GM18870 (cell line): ENCODE data around the gene NRAP.
"Not testable (repeated sequence)": the region's sequence is repeated elsewhere in the genome, so short reads cannot be mapped to it uniquely, and the experiment has no call there.

Experiments used
- ATAC-seq: cut with Tn5 transposase; IDR thresholded peaks from one replicate; pipeline ENCODE4 v1.9.1; 2021; ENCODE audit warnings: moderate library complexity; ENCODE audit not compliant: unreplicated experiment

The NRAP gene

GRCh38 chr10:113681533-113682470 lies 18.0 kb upstream of the NRAP start:
- ATAC-seq, result peak; percentile 77

DNA sequence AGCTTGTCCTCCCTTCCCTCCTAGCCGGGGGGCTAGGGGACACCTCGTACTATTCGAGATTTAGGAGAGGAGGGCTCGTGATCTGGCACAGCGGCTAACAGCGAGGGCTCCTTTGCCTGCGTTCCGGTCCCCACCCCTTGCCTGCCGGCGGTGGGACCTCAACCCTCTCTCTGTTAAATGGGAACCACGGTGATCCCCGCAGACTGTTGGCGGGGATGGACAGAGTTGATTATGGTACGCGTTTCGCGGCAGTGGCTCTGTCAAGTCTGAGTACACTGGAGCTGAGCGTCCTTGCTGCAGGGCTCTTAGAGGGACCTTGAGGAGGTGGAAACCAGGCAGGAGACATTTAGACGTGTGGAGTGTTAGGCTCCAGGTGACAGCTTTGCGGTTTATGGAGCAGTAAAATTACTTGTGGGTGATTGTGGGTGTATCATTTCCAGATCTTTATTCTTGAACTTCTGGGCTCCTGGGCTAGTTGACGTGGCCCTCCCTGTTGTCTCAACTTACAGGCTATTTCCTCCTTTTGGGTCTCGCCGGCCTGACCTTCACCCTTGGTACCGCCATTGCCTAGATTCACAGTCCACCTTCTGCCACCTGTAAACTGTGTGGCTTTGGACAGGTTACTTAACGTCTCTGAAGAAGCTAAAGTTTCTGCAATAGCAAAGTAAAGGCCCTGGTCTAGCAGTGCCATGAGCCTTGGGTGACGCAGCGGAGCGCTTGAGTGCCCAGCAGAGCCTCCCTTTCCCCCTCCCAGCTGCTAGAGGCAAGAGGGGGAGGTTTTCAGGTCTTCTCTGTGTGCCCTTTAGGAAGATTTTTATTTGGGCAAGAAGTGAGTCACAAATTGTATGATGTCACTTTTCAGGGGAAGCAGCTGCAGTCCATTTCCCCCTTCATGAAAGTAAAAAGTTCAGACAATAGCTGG lies 16.6 kb upstream of the NRAP start:
- peak; percentile 28 for ATAC-seq

DNA sequence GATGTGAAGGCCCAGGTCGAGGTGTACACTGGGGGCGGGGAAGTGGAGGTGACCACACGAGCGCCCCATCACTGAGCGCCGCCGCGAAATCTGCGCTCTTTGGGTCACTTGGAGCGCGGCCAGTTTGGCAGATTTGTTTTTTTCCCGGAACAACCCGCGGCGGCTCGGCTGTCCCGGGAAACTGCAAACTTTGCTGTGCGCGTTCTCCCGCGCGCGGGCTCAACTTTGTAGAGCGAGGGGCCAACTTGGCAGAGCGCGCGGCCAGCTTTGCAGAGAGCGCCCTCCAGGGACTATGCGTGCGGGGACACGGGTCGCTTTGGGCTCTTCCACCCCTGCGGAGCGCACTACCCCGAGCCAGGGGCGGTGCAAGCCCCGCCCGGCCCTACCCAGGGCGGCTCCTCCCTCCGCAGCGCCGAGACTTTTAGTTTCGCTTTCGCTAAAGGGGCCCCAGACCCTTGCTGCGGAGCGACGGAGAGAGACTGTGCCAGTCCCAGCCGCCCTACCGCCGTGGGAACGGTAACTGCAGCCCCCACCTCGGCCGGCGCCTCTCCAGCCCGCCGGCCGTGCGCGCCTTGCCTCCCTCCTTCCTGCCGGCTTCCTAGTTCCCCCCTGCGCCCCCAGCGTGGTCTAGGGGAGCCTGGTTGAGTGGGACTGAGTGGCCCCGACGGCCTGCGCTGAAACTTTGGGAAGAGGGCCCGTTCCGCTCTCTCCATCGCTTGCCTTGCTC lies 15.8 kb upstream of the NRAP start, which contains the start of gene CASP7:
Gene CASP7, plus strand, starts transcription at position 450 of the 727 bp plus-strand sequence. CDS start 17,582 bp downstream, outside the sequence.
- ATAC-seq, result peak; percentile 37

GRCh38 chr10:113666682-113667252 lies 2.9 kb upstream of the NRAP start:
- peak; percentile 92 for ATAC-seq

GRCh38 chr10:113665806-113666354 lies 2.0 kb upstream of the NRAP start:
- ATAC-seq, result no peak

DNA sequence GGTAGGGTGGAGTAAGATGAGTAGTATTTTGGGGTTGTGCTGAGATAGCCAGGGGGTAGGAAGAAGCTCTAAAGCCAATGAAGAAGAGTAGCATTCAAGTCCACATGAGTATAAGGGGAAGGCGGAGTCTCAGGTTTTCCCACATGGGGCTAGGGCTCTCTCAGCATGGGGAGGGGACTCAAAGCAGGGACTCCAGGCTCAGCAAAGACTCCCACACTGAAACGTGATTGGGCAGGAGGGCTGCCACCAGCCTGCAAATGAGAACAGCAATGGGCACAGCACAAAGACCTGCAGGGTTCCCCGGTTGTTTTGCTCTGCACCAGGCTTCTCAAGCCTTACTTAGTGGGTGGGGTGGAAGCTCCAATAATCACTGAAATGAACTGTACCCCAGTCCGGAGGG lies 1.5 kb upstream of the NRAP start:
- no peak for ATAC-seq

GRCh38 chr10:113663142-113663541 lies 699 bp downstream of the NRAP start:
- no peak for ATAC-seq

- ATAC-seq, result no peak
These were observed 2.5 kb downstream of the NRAP start for GRCh38 chr10:113661332-113661731.

GRCh38 chr10:113657544-113657943 lies 6.3 kb downstream of the NRAP start:
- ATAC-seq, result no peak

DNA sequence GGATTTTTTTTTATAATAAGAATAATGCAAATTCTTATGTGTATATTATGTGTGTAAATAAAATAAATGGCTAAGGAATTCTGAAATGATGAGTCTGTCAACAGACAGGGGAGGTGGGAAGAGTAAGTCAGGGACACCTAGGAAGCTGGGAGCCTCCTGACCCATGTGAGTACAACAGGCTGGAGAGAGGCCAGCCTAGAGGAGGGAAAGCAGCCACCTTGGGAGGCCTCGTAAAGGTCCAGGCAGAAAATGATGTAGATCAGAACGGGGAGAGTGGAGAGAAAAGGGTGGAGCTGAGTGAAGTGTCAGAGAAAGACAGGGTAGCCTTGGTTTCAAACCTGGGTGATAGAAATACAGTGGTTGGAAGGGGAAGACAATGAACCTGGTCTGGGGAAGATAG lies 6.9 kb downstream of the NRAP start:
- no peak for ATAC-seq

DNA sequence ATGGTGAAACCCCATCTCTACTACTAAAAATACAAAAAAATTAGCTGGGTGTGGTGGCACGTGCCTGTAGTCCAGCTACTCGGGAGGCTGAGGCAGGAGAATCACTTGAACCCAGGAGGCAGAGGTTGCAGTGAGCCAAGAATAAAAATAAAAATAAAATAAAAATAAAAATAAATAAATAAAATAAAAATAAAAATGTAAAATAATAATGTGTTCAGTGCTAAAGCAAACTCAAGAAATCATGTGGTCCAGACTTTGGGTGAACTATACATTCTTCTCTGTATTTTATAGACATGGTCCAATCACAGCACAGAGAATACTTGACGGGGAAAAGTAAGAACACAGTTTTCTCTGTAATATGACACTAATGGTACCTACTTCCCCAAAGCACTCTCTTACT lies 11.4 kb downstream of the NRAP start:
- ATAC-seq, result not testable (repeated sequence)

GRCh38 chr10:113651898-113652297 lies 11.9 kb downstream of the NRAP start:
- no peak for ATAC-seq

DNA sequence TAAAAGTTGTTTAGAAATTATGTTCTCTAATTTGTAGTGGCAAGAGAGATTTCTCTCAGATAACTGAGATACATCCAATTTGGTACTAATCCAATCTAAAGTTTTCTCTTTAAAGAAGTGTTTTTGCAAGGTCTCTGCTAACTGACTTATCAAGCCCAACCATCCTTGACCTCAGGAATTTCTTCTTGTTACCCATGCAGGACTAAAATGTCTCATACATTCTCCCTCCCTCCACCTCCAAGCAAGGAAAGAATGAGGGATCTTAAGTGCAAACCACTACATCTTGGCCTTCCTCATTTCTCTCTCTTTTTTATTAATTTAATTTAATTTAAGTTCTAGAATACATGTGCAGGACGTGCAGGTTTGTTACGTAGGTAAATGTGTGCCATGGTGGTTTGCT lies 12.8 kb downstream of the NRAP start:
- no peak for ATAC-seq

DNA sequence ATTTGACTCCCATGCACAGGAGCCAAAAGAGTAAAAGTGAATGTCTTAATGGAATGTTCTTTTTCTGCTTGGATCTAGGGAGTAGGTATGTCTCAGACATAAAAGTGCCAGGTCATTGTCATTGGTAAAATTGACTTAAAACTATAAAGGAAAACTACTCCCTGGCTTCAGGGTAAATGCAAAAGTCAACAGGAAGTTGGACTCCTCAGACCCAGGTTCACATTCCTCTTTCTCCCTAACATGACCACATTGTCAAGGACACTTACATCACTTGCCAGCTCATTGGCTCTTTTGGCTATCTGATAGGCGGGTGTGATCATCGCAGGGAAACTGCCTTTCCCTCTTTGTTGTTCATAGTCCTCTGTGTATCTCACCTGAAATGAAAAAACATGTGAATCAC lies 13.7 kb downstream of the NRAP start:
- no peak for ATAC-seq

- ATAC-seq, result no peak
These were observed 15.4 kb downstream of the NRAP start for GRCh38 chr10:113648478-113648877.

- no peak for ATAC-seq
These were observed 16.0 kb downstream of the NRAP start for GRCh38 chr10:113647812-113648211.

DNA sequence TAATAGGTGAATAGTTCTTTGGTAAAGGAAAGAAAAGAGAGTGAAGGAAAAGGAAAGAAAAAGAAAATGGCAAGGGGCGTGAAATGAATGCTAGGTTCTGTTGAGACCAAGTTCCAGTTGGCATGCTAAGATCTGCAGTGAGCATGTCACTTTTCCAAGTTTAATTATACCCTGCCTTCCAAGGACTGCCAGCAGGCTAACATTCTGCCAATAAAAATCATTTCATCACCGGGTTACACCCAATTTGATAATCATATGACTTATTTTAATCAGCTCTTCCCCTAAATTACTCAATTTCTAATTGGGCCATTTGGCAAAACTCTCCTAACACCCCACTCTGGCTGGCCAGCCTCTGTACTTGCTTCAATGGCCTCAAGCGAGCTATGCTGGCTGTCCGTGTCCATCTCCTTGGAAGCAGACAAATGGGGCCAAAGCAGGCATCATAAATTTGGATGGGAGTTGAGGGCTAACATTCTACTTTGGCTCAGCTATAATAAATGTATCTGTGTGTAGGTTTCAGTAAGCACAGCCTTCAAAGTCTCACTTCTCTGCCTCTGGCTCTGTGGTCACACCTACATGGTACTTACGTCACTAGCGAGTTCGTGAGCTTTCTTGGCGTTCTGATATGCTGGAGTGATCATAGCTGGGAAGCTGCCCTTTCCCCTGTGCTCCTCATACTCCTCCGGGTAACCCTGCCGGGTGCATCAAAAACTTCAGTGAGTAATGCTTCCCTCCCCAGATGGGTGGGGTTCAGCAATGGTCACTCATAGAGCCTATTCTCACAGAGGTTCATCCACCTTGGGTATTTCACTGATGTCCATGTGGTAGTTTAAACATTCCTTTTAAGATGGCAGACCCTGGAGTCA lies 17.3 kb downstream of the NRAP start:
- no peak for ATAC-seq

- no peak for ATAC-seq
These were observed 19.4 kb downstream of the NRAP start for GRCh38 chr10:113644185-113645120.
